IMR-90 (cell line): ENCODE data around the gene CDADC1. TPM values are rescaled to one million over a fixed set of nuclear protein-coding genes. Genes with fewer than 3 reads are reported as not detected.

Experiments used
- ATAC-seq: fragments of 200-7000 bp; cut with Tn5 transposase; 2 replicates; pipeline ENCODE4 v1.9.1; 2020; ENCODE audit warnings: low read depth, mild to moderate bottlenecking, moderate library complexity
- BruUV-seq: library from RNA; stranded (reverse); fragments of 400-500 nt; replicated peaks from 2 replicates; lab custom pipeline; 2021; lab: Mats Ljungman, UMichigan
- CTCF ChIA-PET: fragments of 300-600 bp; formaldehyde crosslinking; extraction: SDS; loops from one replicate; lab custom pipeline; 2021; ENCODE audit warnings: antibody characterized with exemption; lab: Yijun Ruan, JAX
- POLR2A ChIA-PET: fragments of 300-600 bp; sonication (Branson Sonifier 250); formaldehyde crosslinking; loops from one replicate; lab custom pipeline; 2022; ENCODE audit warnings: antibody characterized with exemption; ENCODE audit not compliant: unreplicated experiment; lab: Charles Lee
- DNase-seq: peaks from one replicate; pipeline ENCODE4 v3.0.0; 2013
- H2AFZ ChIP-seq: replicated peaks from 2 replicates; pipeline ENCODE3; 2013; ENCODE audit warnings: low read length, mild to moderate bottlenecking; ENCODE audit not compliant: poor library complexity
- H2AK5ac ChIP-seq: 2 replicates; pipeline ENCODE4 v1.6.1; 2013; ENCODE audit warnings: low read depth, low read length, inconsistent platforms
- H2AK9ac ChIP-seq: replicated peaks from 2 replicates; pipeline ENCODE3; 2013; ENCODE audit warnings: mild to moderate bottlenecking, low read depth, low read length, moderate library complexity; ENCODE audit not compliant: poor library complexity
- H2BK120ac ChIP-seq: 2 replicates; pipeline ENCODE4 v1.6.1; 2013; ENCODE audit warnings: low read depth, low read length, inconsistent platforms
- H2BK15ac ChIP-seq: 3 replicates; pipeline ENCODE4 v1.6.1; 2013; ENCODE audit warnings: low read depth, low read length, inconsistent platforms
- H2BK20ac ChIP-seq: 2 replicates; pipeline ENCODE4 v1.6.1; 2013; ENCODE audit warnings: low read depth, mild to moderate bottlenecking, inconsistent platforms, low read length, moderate library complexity
- H2BK5ac ChIP-seq: 2 replicates; pipeline ENCODE4 v1.6.1; 2013; ENCODE audit warnings: mild to moderate bottlenecking, low read depth, low read length, inconsistent platforms; ENCODE audit not compliant: poor library complexity, severe bottlenecking
- H3K14ac ChIP-seq: replicated peaks from 2 replicates; pipeline ENCODE4 v1.6.1; 2013; ENCODE audit warnings: low read depth, low read length, inconsistent platforms
- H3K18ac ChIP-seq: 2 replicates; pipeline ENCODE4 v1.6.1; 2013; ENCODE audit warnings: low read depth, low read length, control low read depth
- H3K23ac ChIP-seq: 2 replicates; pipeline ENCODE4 v1.6.1; 2013; ENCODE audit warnings: low read depth, low read length, inconsistent platforms
- H3K27ac ChIP-seq: 2 replicates; pipeline ENCODE4 v1.5.1; 2013; ENCODE audit warnings: mild to moderate bottlenecking, control low read depth, low read length; ENCODE audit not compliant: insufficient read depth
- H3K27me3 ChIP-seq: 2 replicates; pipeline ENCODE4 v1.6.1; 2013; ENCODE audit warnings: low read length; ENCODE audit not compliant: control insufficient read depth, insufficient read depth
- H3K36me3 ChIP-seq: 2 replicates; pipeline ENCODE4 v1.6.1; 2013; ENCODE audit warnings: low read length, mixed read lengths; ENCODE audit not compliant: control insufficient read depth, insufficient read depth
- H3K4ac ChIP-seq: 2 replicates; pipeline ENCODE4 v1.6.1; 2013; ENCODE audit warnings: low read depth, low read length, inconsistent platforms
- H3K4me1 ChIP-seq: 2 replicates; pipeline ENCODE4 v1.6.1; 2013; ENCODE audit warnings: low read length, mixed read lengths; ENCODE audit not compliant: control insufficient read depth, insufficient read depth
- H3K4me2 ChIP-seq: 2 replicates; pipeline ENCODE4 v1.6.1; 2013; ENCODE audit warnings: low read depth, mild to moderate bottlenecking, control low read depth, low read length, moderate library complexity
- H3K4me3 ChIP-seq: 2 replicates; pipeline ENCODE4 v1.5.1; 2013; ENCODE audit warnings: low read depth, mild to moderate bottlenecking, control low read depth, low read length, moderate library complexity; ENCODE audit not compliant: insufficient read depth
- H3K56ac ChIP-seq: 2 replicates; pipeline ENCODE4 v1.6.1; 2013; ENCODE audit warnings: low read length, inconsistent platforms; ENCODE audit not compliant: insufficient read depth; ENCODE audit errors: extremely low read depth
- H3K79me1 ChIP-seq, 2 experiments: 2 replicates each; pipeline ENCODE4 v1.6.1; 2013; ENCODE audit warnings: low read length in 2 of 2, inconsistent platforms in 1 of 2, low read depth in 1 of 2
- H3K9ac ChIP-seq: 2 replicates; pipeline ENCODE4 v1.6.1; 2013; ENCODE audit warnings: low read depth, low read length, control low read depth
- H3K9me1 ChIP-seq: 2 replicates; pipeline ENCODE4 v1.6.1; 2013; ENCODE audit warnings: low read length, inconsistent platforms; ENCODE audit not compliant: insufficient read depth
- H3K9me3 ChIP-seq: 2 replicates; pipeline ENCODE4 v1.6.1; 2013; ENCODE audit warnings: low read length; ENCODE audit not compliant: control insufficient read depth, insufficient read depth
- H4K20me1 ChIP-seq: 2 replicates; pipeline ENCODE4 v1.6.1; 2013; ENCODE audit warnings: low read length, inconsistent platforms; ENCODE audit not compliant: insufficient read depth
- H4K5ac ChIP-seq: 2 replicates; pipeline ENCODE4 v1.6.1; 2013; ENCODE audit warnings: mild to moderate bottlenecking, low read depth, low read length, control low read depth
- H4K8ac ChIP-seq, 2 experiments: 2 replicates each; pipeline ENCODE4 v1.6.1; 2013; ENCODE audit warnings: low read depth in 2 of 2, low read length in 2 of 2, control low read depth in 1 of 2, inconsistent platforms in 1 of 2
- H4K91ac ChIP-seq: 2 replicates; pipeline ENCODE4 v1.6.1; 2013; ENCODE audit warnings: low read depth, low read length, inconsistent platforms; ENCODE audit not compliant: insufficient read depth
- BHLHE40 ChIP-seq: fragments of 150-350 bp; IDR thresholded peaks from 2 replicates; pipeline ENCODE4 v1.6.1; 2016; ENCODE audit warnings: mild to moderate bottlenecking, low read depth, low read length
- CHD1 ChIP-seq: IDR thresholded peaks from 2 replicates; pipeline ENCODE4 v1.6.1; 2012; ENCODE audit warnings: low read depth, low read length, improper control_type of control experiment
- ELK1 ChIP-seq: fragments of 150-350 bp; IDR thresholded peaks from 2 replicates; pipeline ENCODE4 v1.6.1; 2016; ENCODE audit warnings: low read depth, mild to moderate bottlenecking, low read length, moderate library complexity, borderline replicate concordance
- FOS ChIP-seq: fragments of 150-350 bp; IDR thresholded peaks from 2 replicates; pipeline ENCODE4 v1.6.1; 2016; ENCODE audit warnings: low read depth, low read length
- MAFK ChIP-seq: IDR thresholded peaks from 2 replicates; pipeline ENCODE4 v1.6.1; 2012; ENCODE audit warnings: low read depth, low read length, improper control_type of control experiment
- MXI1 ChIP-seq: IDR thresholded peaks from 2 replicates; pipeline ENCODE4 v1.6.1; 2012; ENCODE audit warnings: low read depth, mild to moderate bottlenecking, low read length, moderate library complexity, borderline replicate concordance
- NFE2L2 ChIP-seq: fragments of 150-350 bp; IDR thresholded peaks from 2 replicates; pipeline ENCODE4 v1.6.1; 2016; ENCODE audit warnings: low read depth, mild to moderate bottlenecking, low read length
- POLR2A ChIP-seq: IDR thresholded peaks from 2 replicates; pipeline ENCODE4 v1.6.1; 2012; ENCODE audit warnings: mild to moderate bottlenecking, low read depth, low read length
- RAD21 ChIP-seq: IDR thresholded peaks from 2 replicates; pipeline ENCODE4 v1.6.1; 2012; ENCODE audit warnings: low read length, improper control_type of control experiment
- RCOR1 ChIP-seq: IDR thresholded peaks from 2 replicates; pipeline ENCODE4 v1.6.1; 2012; ENCODE audit warnings: mild to moderate bottlenecking, low read length, improper control_type of control experiment; ENCODE audit not compliant: insufficient replicate concordance
- RFX5 ChIP-seq: IDR thresholded peaks from 2 replicates; pipeline ENCODE4 v1.8.0; 2012; ENCODE audit warnings: low read depth, mild to moderate bottlenecking, low read length, moderate library complexity
- SMC3 ChIP-seq: fragments of 150-350 bp; IDR thresholded peaks from 2 replicates; pipeline ENCODE4 v1.6.1; 2016; ENCODE audit warnings: low read depth, mild to moderate bottlenecking, antibody characterized with exemption, low read length, moderate library complexity
- USF2 ChIP-seq: fragments of 150-350 bp; IDR thresholded peaks from 2 replicates; pipeline ENCODE4 v1.6.1; 2017; ENCODE audit warnings: mild to moderate bottlenecking, antibody characterized with exemption, low read length, low read depth
- WGBS, 2 experiments: methylation state at CpG; one replicate each; pipeline versions ENCODE4 v1.1.5 to v1.1.7; 2013; ENCODE audit warnings: missing lambda C conversion rate in 2 of 2; ENCODE audit not compliant: insufficient read length in 1 of 2; ENCODE audit errors: extremely low coverage in 2 of 2; 5-methylcytosine and 5-hydroxymethylcytosine counted together
- dilution Hi-C: fragments of 300-500 bp; cut with HindIII; formaldehyde crosslinking; loops from one replicate; pipeline ENCODE4 v1.14.3; 2018; ENCODE audit warnings: low sequenced_read_pairs; ENCODE audit not compliant: unreplicated experiment
- in situ Hi-C: fragments of 300-500 bp; cut with MboI; formaldehyde crosslinking; loops from 3 replicates; pipeline ENCODE4 v1.14.3; 2019; ENCODE audit warnings: low sequenced_read_pairs, inconsistent platforms, mixed read lengths
- intact Hi-C: fragments of 100-400 bp; cut with micrococcal nuclease; formaldehyde crosslinking; loops from 2 replicates; pipeline ENCODE4 v1.10.0; 2022
- polyA plus RNA-seq, 3 experiments: library from polyadenylated mRNA; depleted of rRNA; stranded (reverse); fragments of >200 nt; gene quantifications; 2 replicates each; pipeline ENCODE4 v1.2.3, GENCODE V29; 2012; ENCODE audit warnings: low replicate concordance in 1 of 3
- total RNA-seq: library from RNA; depleted of rRNA; stranded (reverse); fragments of >200 nt; gene quantifications from 2 replicates; pipeline ENCODE4 v1.2.3, GENCODE V29; 2012

The CDADC1 gene
- total and polyA plus RNA-seq, 2 of the 4 experiments (the other 2 are of a cell fraction), result 0.54 to 2.6 TPM

DNA sequence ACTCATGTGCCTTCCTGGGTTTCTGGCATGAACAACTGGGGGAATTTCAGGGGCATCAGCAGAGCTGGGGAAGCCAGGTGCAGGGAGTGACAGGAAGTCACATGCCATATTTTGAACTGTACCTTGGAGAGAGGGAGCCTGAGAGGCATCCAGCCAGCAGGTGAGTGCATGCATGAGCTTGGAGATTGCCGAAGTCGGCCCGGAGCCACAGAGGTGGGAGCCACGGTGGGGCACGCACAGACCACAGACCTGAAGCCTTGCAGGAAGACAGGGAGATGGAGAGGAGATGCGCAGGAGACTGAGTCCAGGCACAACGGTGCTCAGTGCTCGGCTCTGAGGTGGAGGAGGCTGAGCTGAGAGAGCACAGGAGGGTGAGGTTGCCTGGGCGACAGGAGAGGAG is 55.1 kb downstream of the CDADC1 start:
- H3K23ac ChIP-seq, result no peak overlapping the region

More for the DNA sequence above, 55.1 kb downstream of the CDADC1 start:
- H3K14ac ChIP-seq, result no peak overlapping the region
- ATAC-seq (no peak), DNase-seq (no peak)
- no peak overlapping the region for H2BK5ac ChIP-seq
- H3K4me3 ChIP-seq, result no peak overlapping the region
- intact Hi-C loops, result no loop called here
- no peaks in the 10 kb centered on the region for H3K9me3 ChIP-seq
- in situ Hi-C loops, result no loop called here
- H3K4me2 ChIP-seq, result no peak overlapping the region
- H3K56ac ChIP-seq, result no peak overlapping the region
- H2AK9ac ChIP-seq, result no peak overlapping the region
- BruUV-seq, result no TSS peak
- H4K91ac ChIP-seq, result peak overlapping the region; percentile 90
- H3K9ac ChIP-seq, result no peak overlapping the region
- peak overlapping the region; percentile 91 for H2BK120ac ChIP-seq
- H3K4me1 ChIP-seq, result peaks cover 5% of the 10 kb centered on the region; the same call in 1 of the 2 replicates
- peak overlapping the region; percentile 8 for H2BK20ac ChIP-seq
- peak overlapping the region; percentile 16 for H2AFZ ChIP-seq
- dilution Hi-C loops, result no loop called here
- no peak overlapping the region for H3K27ac ChIP-seq
- H4K5ac ChIP-seq, result no peak overlapping the region
- 95% methylated on average over 5 of the region's 9 CpGs; no CpG with 5 or more reads in 1 of the 2 experiments for WGBS, 2 experiments
- H3K9me1 ChIP-seq, result peaks cover 12% of the 10 kb centered on the region; the same call in 1 of the 2 replicates
- no peaks in the 10 kb centered on the region for H3K79me1 ChIP-seq
- no peak overlapping the region for H3K18ac ChIP-seq
- peak overlapping the region; percentile 0; the same call in 1 of the 3 replicates for H2BK15ac ChIP-seq
- no peak for TF ChIP-seq RAD21
- TF ChIP-seq RFX5, result no peak
- no peak for TF ChIP-seq ELK1
- TF ChIP-seq MAFK, result no peak
- no peak for TF ChIP-seq NFE2L2
- no peak for TF ChIP-seq CHD1
- no peak for TF ChIP-seq POLR2A
- no peak for TF ChIP-seq SMC3
- no peak for TF ChIP-seq BHLHE40
- TF ChIP-seq USF2, result no peak
- no peak for TF ChIP-seq RCOR1
- no peak for TF ChIP-seq FOS
- no peak for TF ChIP-seq MXI1
- no peaks in the 10 kb centered on the region for H3K27me3 ChIP-seq
- peak overlapping the region; percentile 70 for H2AK5ac ChIP-seq
- H4K20me1 ChIP-seq, result no peaks in the 10 kb centered on the region
- H3K4ac ChIP-seq, result no peak overlapping the region
- ChIA-PET CTCF (interaction anchor here (0.9 kb wide), 1 partner anchor 135 kb away, joined by 3 read pairs; no protein-coding TSS in a partner anchor), POLR2A (no interaction called here)
- no peak overlapping the region for H4K8ac ChIP-seq
- H3K36me3 ChIP-seq, result no peaks in the 10 kb centered on the region
